ENCODE results near the gene ECSCR.

- TF ChIP-seq, protein P1, sequence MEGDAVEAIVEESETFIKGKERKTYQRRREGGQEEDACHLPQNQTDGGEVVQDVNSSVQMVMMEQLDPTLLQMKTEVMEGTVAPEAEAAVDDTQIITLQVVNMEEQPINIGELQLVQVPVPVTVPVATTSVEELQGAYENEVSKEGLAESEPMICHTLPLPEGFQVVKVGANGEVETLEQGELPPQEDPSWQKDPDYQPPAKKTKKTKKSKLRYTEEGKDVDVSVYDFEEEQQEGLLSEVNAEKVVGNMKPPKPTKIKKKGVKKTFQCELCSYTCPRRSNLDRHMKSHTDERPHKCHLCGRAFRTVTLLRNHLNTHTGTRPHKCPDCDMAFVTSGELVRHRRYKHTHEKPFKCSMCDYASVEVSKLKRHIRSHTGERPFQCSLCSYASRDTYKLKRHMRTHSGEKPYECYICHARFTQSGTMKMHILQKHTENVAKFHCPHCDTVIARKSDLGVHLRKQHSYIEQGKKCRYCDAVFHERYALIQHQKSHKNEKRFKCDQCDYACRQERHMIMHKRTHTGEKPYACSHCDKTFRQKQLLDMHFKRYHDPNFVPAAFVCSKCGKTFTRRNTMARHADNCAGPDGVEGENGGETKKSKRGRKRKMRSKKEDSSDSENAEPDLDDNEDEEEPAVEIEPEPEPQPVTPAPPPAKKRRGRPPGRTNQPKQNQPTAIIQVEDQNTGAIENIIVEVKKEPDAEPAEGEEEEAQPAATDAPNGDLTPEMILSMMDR (conservative IDR thresholded peaks at IDR 0.05 in 1 of 2, IDR thresholded peaks at IDR 0.05 in 1 of 2; ENCODE audit: extremely low read depth in 1 of 2, insufficient read depth in 1 of 2, low read depth in 1 of 2, low read length in 2 of 2), result no peak
- no peak for TF ChIP-seq EZH2 (IDR thresholded peaks at IDR 0.05; ENCODE audit: borderline replicate concordance, low read length)
Observed at GRCh38 chr5:139415869-139416268, 46.7 kb downstream of the ECSCR start.

All from mammary epithelial cell (primary cell).